ENCODE measurements around the gene KCNAB3.
"Not testable (repeated sequence)": the region's sequence is repeated elsewhere in the genome, so short reads cannot be mapped to it uniquely, and the experiment has no call there.

Gene KCNAB3

GRCh38 chr17:7929158-7930023, at the start of gene KCNAB3:
Gene KCNAB3, minus strand, starts transcription at chr17:7929856. Its CDS starts 421 bp downstream, at chr17:7929435.
- peak; percentile 50 for DNase-seq

GRCh38 chr17:7977805-7978204, 48.1 kb upstream of the KCNAB3 start:
- DNase-seq: no peak

GRCh38 chr17:7977039-7977438, 47.4 kb upstream of the KCNAB3 start:
- DNase-seq: no peak

GRCh38 chr17:7974638-7975131, 45.0 kb upstream of the KCNAB3 start:
- no peak for DNase-seq

- peak; percentile 22 for DNase-seq
These were observed 42.6 kb upstream of the KCNAB3 start for GRCh38 chr17:7972131-7972785.

- DNase-seq: no peak
These were observed 42.0 kb upstream of the KCNAB3 start for GRCh38 chr17:7971651-7972050.

- no peak for DNase-seq
These were observed 39.8 kb upstream of the KCNAB3 start for GRCh38 chr17:7969433-7969832.

GRCh38 chr17:7967751-7968150, 38.1 kb upstream of the KCNAB3 start:
- no peak for DNase-seq

GRCh38 chr17:7961421-7961820, 31.8 kb upstream of the KCNAB3 start:
- DNase-seq: no peak

- no peak for DNase-seq
These were observed 30.0 kb upstream of the KCNAB3 start for GRCh38 chr17:7959503-7960253.

GRCh38 chr17:7956228-7956965, 26.7 kb upstream of the KCNAB3 start:
- DNase-seq: no peak

- no peak for DNase-seq
These were observed 26.0 kb upstream of the KCNAB3 start for GRCh38 chr17:7955414-7956227.

- not testable (repeated sequence) for DNase-seq
These were observed 23.6 kb upstream of the KCNAB3 start for GRCh38 chr17:7953266-7953665.

GRCh38 chr17:7951143-7951792, 21.6 kb upstream of the KCNAB3 start:
- DNase-seq: peak; percentile 23

- DNase-seq: no peak
These were observed 20.9 kb upstream of the KCNAB3 start for GRCh38 chr17:7950578-7950977.

- DNase-seq: no peak
These were observed 18.0 kb upstream of the KCNAB3 start for GRCh38 chr17:7947651-7948050.

- no peak for DNase-seq
These were observed 16.8 kb upstream of the KCNAB3 start for GRCh38 chr17:7946441-7946840.

- DNase-seq: no peak
These were observed 16.0 kb upstream of the KCNAB3 start for GRCh38 chr17:7945651-7946050.

- no peak for DNase-seq
These were observed 14.7 kb upstream of the KCNAB3 start for GRCh38 chr17:7944326-7944725.

GRCh38 chr17:7943291-7943690, 13.6 kb upstream of the KCNAB3 start:
- DNase-seq: no peak

- DNase-seq: no peak
These were observed 11.1 kb upstream of the KCNAB3 start for GRCh38 chr17:7940743-7941142.

Measured in DMS53 (cell line).